GM12878 (cell line): ENCODE results near the gene USE1. TPM values are rescaled to one million over a fixed set of nuclear protein-coding genes. Genes with fewer than 3 reads are reported as not detected.

Experiments used
- ATAC-seq: fragments of 200-7000 bp; cut with Tn5 transposase; 3 replicates; pipeline ENCODE4 v1.9.1; 2020; ENCODE audit warnings: mild to moderate bottlenecking, moderate library complexity
- BruUV-seq: library from RNA; stranded (reverse); fragments of 400-500 nt; replicated peaks from 2 replicates; lab custom pipeline; 2021; lab: Mats Ljungman, UMichigan
- CTCF ChIA-PET: fragments of 300-600 bp; sonication (Branson Sonifier 250); formaldehyde crosslinking; extraction: SDS; loops from one replicate; lab custom pipeline; 2021; ENCODE audit warnings: inconsistent platforms; lab: Yijun Ruan, JAX
- POLR2A ChIA-PET: fragments of 350-600 bp; formaldehyde crosslinking; extraction: SDS; loops from one replicate; lab custom pipeline; 2021; ENCODE audit warnings: inconsistent platforms; lab: Charles Lee
- RAD21 ChIA-PET: fragments of 300-600 bp; sonication (Branson Sonifier 250); formaldehyde crosslinking; loops from one replicate; lab custom pipeline; 2023; ENCODE audit warnings: antibody characterized with exemption; ENCODE audit not compliant: unreplicated experiment; lab: Charles Lee
- SMC1A ChIA-PET: fragments of 300-600 bp; sonication (Branson Sonifier 250); formaldehyde crosslinking; loops from one replicate; lab custom pipeline; 2023; ENCODE audit not compliant: unreplicated experiment, uncharacterized antibody; lab: Charles Lee
- DNase-seq: peaks from one replicate; pipeline ENCODE4 v3.0.0-alpha.2; 2011; ENCODE audit warnings: low read depth, low spot score
- FAIRE-seq: peaks from 3 replicates; lab custom pipeline; 2011; peaks lifted over from hg19 to GRCh38; lab: Jason Lieb, UNC
- H2AFZ ChIP-seq: 2 replicates; pipeline ENCODE4 v1.6.0; 2011; ENCODE audit warnings: low read depth, low read length, control low read depth; ENCODE audit not compliant: control insufficient read depth
- H3K27ac ChIP-seq: 2 replicates; pipeline ENCODE4 v1.5.1; 2011; ENCODE audit warnings: control low read depth; ENCODE audit not compliant: control insufficient read depth, insufficient read depth
- H3K27me3 ChIP-seq, 2 experiments: replicated peaks in 1 of 2; 2 replicates each; pipeline versions ENCODE4 v1.6.0 to v1.6.1; 2011; ENCODE audit warnings: low read length in 1 of 2; ENCODE audit not compliant: control insufficient read depth in 2 of 2, insufficient read depth in 2 of 2
- H3K36me3 ChIP-seq, 2 experiments: 2 replicates each; pipeline ENCODE4 v1.5.1; 2011; ENCODE audit warnings: low read length in 1 of 2; ENCODE audit not compliant: control insufficient read depth in 2 of 2, insufficient read depth in 2 of 2
- H3K4me1 ChIP-seq: 2 replicates; pipeline ENCODE4 v1.6.1; 2011; ENCODE audit warnings: mild to moderate bottlenecking, low read length, moderate library complexity, mixed read lengths; ENCODE audit not compliant: control insufficient read depth, insufficient read depth
- H3K4me2 ChIP-seq: 2 replicates; pipeline ENCODE4 v1.6.0; 2011; ENCODE audit warnings: control low read depth; ENCODE audit not compliant: control insufficient read depth, insufficient read depth
- H3K4me3 ChIP-seq: fragments of 200-600 bp; sonication (generic); 2 replicates; pipeline ENCODE4 v1.5.1; 2016
- H3K79me2 ChIP-seq: 2 replicates; pipeline ENCODE4 v1.6.0; 2011; ENCODE audit warnings: low read length; ENCODE audit not compliant: control insufficient read depth, insufficient read depth
- H3K9ac ChIP-seq: 2 replicates; pipeline ENCODE4 v1.8.0; 2011; ENCODE audit warnings: low read length, control low read depth, mixed read lengths; ENCODE audit not compliant: control insufficient read depth, insufficient read depth
- H3K9me3 ChIP-seq: replicated peaks from 3 replicates; pipeline ENCODE4 v1.5.1; 2011; ENCODE audit warnings: mild to moderate bottlenecking, low read length; ENCODE audit not compliant: control insufficient read depth, insufficient read depth
- H4K20me1 ChIP-seq: 2 replicates; pipeline ENCODE4 v1.6.0; 2011; ENCODE audit not compliant: control insufficient read depth, insufficient read depth
- BCL3 ChIP-seq: IDR thresholded peaks from 2 replicates; pipeline ENCODE4 v1.6.1; 2011; ENCODE audit warnings: borderline replicate concordance, low read depth, mild to moderate bottlenecking, moderate library complexity, low read length; ENCODE audit not compliant: insufficient read depth, poor library complexity, severe bottlenecking
- EGR1 ChIP-seq, 2 experiments: IDR thresholded peaks; 1 replicate in 1 of 2; 2 replicates in 1 of 2; pipeline ENCODE4 v1.6.1; 2011 to 2012; ENCODE audit warnings: low read depth in 2 of 2, low read length in 2 of 2, borderline replicate concordance in 1 of 2, mild to moderate bottlenecking in 1 of 2, moderate library complexity in 1 of 2
- HCFC1 ChIP-seq: fragments of 150-350 bp; IDR thresholded peaks from 2 replicates; pipeline ENCODE4 v1.6.1; 2014; ENCODE audit warnings: low read length
- IKZF2 ChIP-seq, 2 experiments: fragments of 450-650 bp; IDR thresholded peaks; 2 replicates each; pipeline ENCODE4 v1.6.1; 2017; ENCODE audit warnings: mild to moderate bottlenecking in 2 of 2, moderate library complexity in 2 of 2
- IRF4 ChIP-seq: IDR thresholded peaks from 2 replicates; pipeline ENCODE4 v1.6.1; 2011; ENCODE audit warnings: low read depth, low read length
- TCF3 ChIP-seq: IDR thresholded peaks from 2 replicates; pipeline ENCODE4 v1.6.1; 2012; ENCODE audit warnings: low read depth, mild to moderate bottlenecking, low read length, borderline replicate concordance; ENCODE audit not compliant: insufficient read depth
- YY1 ChIP-seq: IDR thresholded peaks from 2 replicates; pipeline ENCODE4 v1.6.1; 2011; ENCODE audit warnings: low read depth, mild to moderate bottlenecking, low read length
- ZSCAN29 ChIP-seq: fragments of 450-650 bp; IDR thresholded peaks from 2 replicates; pipeline ENCODE4 v1.6.1; 2017; ENCODE audit warnings: mild to moderate bottlenecking, moderate library complexity
- WGBS: methylation state at CpG from one replicate; pipeline ENCODE4 v1.1.6; 2016; ENCODE audit warnings: low lambda C conversion rate; ENCODE audit not compliant: insufficient replicate concordance, insufficient coverage; ENCODE audit errors: missing lambda C conversion rate; 5-methylcytosine and 5-hydroxymethylcytosine counted together
- in situ Hi-C: fragments of 300-500 bp; cut with MboI; formaldehyde crosslinking; loops from 9 replicates; pipeline ENCODE4 v1.14.3; 2018; ENCODE audit warnings: mixed read lengths
- intact Hi-C: fragments of 100-400 bp; cut with micrococcal nuclease; formaldehyde crosslinking; loops from one replicate; pipeline ENCODE4 v1.14.2; 2022; ENCODE audit not compliant: unreplicated experiment
- polyA plus RNA-seq, 11 experiments: library from polyadenylated mRNA; depleted of rRNA in 4 of 11; unstranded in 6 of 11; stranded (reverse) in 5 of 11; fragments of >200 nt; fragmentation: Nextera tagmentation in 4 of 11; fragmentation: Illumina TruSeq in 1 of 11; extraction: Ambion mirVana in 4 of 11; extraction: Trizol in 1 of 11; gene quantifications; 1 replicate in 1 of 11; 2 replicates in 10 of 11; pipeline versions ENCODE4 v1.2.1 to v1.2.3, GENCODE V29; 2011 to 2016; ENCODE audit warnings: inconsistent platforms in 2 of 11, missing spikeins in 2 of 11, low read depth in 1 of 11
- total RNA-seq, 4 experiments: library from RNA; depleted of rRNA in 3 of 4; stranded (reverse); fragments of >200 nt in 3 of 4; fragmentation: Illumina TruSeq in 1 of 4; extraction: Trizol in 1 of 4; gene quantifications; 2 replicates each; pipeline versions ENCODE4 v1.2.1 to v1.2.3, GENCODE V29; 2013 to 2021

USE1 gene
- total and polyA plus RNA-seq, 10 of the 15 experiments (the other 5 are each of a cell fraction or from before 2014, with no cell fraction given) = 9.7 to 24.0 (median 16.1) TPM

- H3K4me3 ChIP-seq = peak within 1 kb of the TSS; percentile 70
- peak within 1 kb of the TSS; percentile 42 for H3K27ac ChIP-seq
- peaks cover 7% of the 10 kb centered on the region for H3K79me2 ChIP-seq
- H3K9ac ChIP-seq = peak within 1 kb of the TSS; percentile 73
- no CpG with 5 or more reads among the region's 72 CpGs for WGBS
- peaks cover 14% of the 10 kb centered on the region for H3K4me1 ChIP-seq
- TF ChIP-seq ZSCAN29 = peak; percentile 16; the same call in 1 of the 2 replicates
- no peak for TF ChIP-seq BCL3
- no peak for TF ChIP-seq IKZF2 (IDR thresholded peaks at IDR 0.05)
- TF ChIP-seq IRF4 = no peak
- TF ChIP-seq HCFC1 = no peak
- peak in 1 of 2 experiments; percentile 40; a peak in 2 of 3 replicates for TF ChIP-seq EGR1 (IDR thresholded peaks at IDR 0.05; ENCODE audit: borderline replicate concordance in 1 of 2, low read depth in 2 of 2, low read length in 2 of 2)
- TF ChIP-seq TCF3 = 0 out of 2 replicates have a peak, but pooled peaks have one; percentile 11
- TF ChIP-seq YY1 = peak; percentile 14; the same call in 1 of the 2 replicates
- no peaks in the 10 kb centered on the region for H3K27me3 ChIP-seq
- in situ Hi-C loops = no loop called here
- H3K36me3 ChIP-seq = no peaks in the 10 kb centered on the region
- ChIA-PET SMC1A (no interaction called here), POLR2A (interaction anchor here (1.4 kb wide), 1 partner anchor 11 kb away, joined by 3 read pairs; no protein-coding TSS in a partner anchor), CTCF (no interaction called here), RAD21 (no interaction called here)
- intact Hi-C loops = no loop called here
- no peak for FAIRE-seq
- no peaks in the 10 kb centered on the region for H3K9me3 ChIP-seq
- ATAC-seq = no peak; the same call in 2 of the 3 replicates
- H4K20me1 ChIP-seq = no peaks in the 10 kb centered on the region
- BruUV-seq = no TSS peak
- peak within 1 kb of the TSS; percentile 81 for H3K4me2 ChIP-seq
- H2AFZ ChIP-seq = peak within 1 kb of the TSS; percentile 78
- no peak for DNase-seq
These were observed 30.4 kb downstream of the USE1 start, which contains the start of gene NR2F6 for GRCh38 chr19:17245535-17245984. Gene NR2F6, minus strand, starts transcription at chr19:17245919. Its CDS starts 699 bp downstream, at chr19:17245220.
